HG03521 (cell line): ENCODE data around the gene EDC4.
A peak's percentile ranks its signal among the peaks of the same experiment; 100 is the strongest.
"Not testable (repeated sequence)": the region's sequence is repeated elsewhere in the genome, so short reads cannot be mapped to it uniquely, and the experiment has no call there.

Experiments
- ATAC-seq: cut with Tn5 transposase; IDR thresholded peaks from one replicate; pipeline ENCODE4 v1.9.1; 2021; ENCODE audit warnings: mild to moderate bottlenecking, moderate library complexity; ENCODE audit not compliant: unreplicated experiment

The EDC4 gene

DNA sequence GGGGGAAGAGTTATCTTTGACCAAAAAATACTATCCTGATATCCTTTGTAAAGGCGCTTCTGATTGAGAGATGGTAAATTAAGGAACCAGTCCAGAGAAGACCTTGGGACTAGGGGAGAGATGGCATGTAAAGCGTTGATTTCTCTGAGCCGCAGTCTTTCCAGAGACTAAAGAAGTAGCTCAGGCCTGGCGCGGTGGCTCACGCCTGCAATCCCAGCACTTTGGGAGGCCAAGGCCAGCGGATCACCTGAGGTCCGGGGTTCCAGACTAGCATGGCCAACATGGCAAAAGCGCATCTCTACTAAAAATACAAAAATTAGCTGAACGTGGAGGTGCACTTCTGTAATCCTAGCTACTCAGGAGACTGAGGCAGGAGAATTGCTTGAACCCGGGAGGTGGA is 24.7 kb upstream of the EDC4 start:
- ATAC-seq: no peak

DNA sequence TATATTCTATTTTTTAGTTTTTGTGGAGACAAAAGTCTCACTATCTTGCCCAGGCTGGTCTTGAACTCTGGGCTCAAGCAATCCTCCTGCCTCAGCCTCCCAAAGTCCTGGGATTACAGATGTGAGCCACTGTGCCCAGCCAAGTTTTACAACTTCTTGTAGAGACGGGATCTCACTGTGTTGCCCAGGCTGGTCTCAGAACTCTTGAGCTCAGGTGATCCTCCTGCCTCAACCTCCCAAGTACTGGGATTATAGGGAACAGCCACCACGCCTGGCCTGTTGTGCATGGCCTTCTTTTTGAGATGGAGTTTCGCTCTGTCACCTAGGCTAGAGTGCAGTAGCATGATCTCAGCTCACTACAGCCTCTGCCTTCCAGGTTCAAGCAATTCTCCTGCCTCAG is 19.2 kb upstream of the EDC4 start:
- no peak for ATAC-seq

DNA sequence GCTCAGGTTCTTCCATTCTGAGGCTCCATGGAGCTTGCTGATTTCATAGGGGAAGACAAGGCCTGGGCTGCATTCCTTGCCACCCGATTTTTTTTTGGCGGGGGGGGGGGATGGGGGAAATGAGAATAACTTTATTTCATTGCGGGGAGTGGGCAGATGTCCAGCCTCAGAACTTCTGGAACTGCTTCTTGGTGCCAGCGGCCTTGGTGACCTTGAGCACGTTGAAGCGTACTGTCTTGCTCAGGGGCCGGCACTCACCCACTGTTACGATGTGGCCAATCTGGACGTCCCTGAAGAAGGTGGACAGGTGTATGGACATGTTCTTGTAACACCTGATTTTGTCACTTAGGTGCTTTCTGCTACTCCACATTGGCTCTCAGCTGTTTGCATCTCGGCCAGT is 17.1 kb upstream of the EDC4 start:
- ATAC-seq: no peak

DNA sequence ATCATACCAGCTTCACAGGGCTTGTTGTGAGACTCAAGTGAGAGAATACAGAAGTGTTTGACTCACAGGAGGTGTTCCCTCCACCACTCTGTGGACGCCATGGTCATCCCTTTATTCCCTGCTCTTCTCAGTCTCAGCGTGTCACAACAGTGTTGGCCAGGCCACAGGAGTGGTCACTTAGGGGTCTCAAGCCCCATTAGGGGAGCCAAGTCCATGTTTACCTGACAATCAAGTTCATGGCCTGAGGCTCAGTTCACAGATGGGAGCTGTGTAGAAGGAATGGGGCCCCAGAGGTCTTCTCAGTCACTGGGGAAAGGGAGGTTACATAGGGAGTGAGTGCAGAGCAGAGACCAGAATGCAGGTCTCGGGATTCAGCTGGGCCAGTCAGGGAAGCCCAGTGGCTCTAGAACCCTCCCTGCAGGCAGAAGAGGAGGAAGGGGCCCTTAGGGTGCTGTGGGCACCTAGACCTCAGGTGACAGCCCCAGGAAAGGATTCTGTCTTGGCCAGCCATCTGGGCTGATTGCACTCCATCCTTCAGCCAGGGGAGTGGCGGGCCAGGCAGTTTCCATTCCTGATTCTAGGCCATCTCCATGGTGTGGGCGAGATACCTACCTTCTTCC is 15.8 kb upstream of the EDC4 start:
- no peak for ATAC-seq

DNA sequence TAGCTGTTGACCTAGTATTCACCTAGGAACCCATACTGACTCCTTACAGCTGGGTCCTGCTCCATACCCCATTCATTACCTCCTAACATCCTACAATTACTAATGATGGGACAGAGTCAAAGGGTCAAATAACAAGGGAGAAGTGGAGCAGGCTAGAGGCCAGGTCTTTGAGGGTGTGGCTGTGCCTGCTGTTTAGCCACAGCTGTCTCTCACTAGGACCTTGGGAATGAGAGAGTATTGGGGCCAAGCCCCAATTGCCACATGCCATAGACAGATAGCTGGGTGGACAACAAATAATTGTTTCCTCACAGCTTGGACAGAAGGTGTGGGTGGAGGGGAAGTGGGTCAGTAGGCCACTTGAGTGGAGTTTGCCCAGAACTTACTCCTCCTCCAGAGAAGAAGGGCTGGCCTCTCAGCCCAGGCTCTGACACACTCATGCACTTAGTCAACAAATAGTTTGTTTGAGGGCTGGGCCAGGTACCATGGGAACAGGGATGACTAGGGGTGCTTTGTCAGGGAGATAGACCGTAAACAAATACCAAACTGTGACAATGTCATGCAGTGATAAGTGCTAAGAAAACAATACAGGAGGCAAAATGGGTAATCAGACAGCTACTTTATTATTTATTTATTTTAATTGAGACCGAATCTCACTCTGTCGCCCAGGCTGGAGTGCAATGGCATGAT is 15.2 kb upstream of the EDC4 start:
- ATAC-seq: no peak

DNA sequence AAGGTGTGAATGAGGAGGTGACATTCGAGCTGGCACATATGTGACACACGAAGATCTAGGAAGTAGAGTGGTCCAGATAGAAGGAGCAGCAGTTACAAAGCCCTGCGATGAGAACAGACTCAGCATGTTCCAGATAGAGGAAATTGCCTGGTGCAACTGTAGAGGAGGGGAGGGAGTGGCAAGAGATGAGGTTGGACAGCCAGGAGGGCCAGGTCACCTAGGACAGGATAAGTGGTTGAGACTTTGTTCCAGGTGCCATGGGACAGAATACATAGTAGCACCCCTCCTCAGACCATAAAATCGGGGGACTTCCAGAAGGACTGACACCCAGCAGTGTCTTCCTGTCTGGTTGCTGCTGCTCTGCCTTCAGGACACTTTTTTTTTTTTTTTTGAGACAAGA is 14.4 kb upstream of the EDC4 start:
- no peak for ATAC-seq

DNA sequence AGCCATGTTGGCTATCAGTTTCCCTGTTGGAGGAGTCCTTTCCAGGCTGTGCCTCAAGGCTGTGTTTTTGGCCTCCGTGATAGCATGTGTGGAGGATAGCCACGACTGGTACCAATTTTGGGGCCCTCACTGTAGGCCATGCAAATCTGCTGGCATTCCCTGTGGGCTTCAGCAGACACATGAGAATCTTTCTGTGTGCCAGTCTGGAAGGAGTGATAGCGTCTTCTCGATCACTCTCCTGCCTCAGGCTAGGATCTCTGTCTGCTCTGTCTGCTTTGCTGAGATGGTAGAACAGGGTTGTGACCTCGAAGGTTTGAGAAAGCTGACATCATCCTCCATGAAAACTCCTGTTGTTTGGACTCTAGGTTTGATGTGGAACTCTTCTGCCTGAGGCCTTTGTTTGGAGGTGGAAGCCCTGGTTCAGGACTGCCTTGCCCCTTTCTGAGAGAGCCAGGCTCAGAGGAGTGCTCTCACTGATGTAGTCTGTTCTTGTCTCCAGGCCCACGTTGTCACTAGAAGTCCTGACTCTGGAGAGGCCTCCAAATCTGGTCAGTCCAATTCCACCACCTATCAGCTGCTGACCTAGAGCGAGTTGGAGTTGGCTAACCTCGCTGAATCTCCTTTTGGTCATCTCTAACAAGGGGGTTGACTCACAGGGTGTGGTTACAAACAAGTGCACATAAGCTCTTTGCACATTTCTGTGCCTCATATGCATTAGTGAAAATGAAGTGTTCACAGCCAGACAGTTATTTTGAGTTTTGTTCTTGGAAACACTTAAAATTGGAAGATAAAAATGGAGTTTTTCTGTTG is 12.1 kb upstream of the EDC4 start:
- no peak for ATAC-seq

DNA sequence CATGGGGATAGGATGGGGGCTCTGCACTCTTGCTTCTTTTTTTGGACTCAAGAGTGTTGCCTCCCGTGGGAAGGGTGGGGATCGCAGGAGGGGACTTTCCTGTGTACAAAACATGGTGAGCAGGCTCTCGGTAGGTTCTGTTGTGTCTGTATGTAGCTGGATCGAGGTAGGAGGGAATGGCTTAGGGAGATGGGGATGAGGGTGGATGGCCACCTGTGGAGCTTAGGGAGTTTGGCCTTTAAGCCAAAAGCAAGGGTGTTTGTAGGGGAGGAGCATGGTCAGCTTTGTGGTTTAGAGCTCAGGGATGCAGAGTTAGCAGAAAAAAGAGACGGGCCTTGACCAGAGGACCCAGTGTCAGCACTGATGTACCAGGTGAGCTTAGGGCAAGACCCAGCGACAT is 11.0 kb upstream of the EDC4 start:
- ATAC-seq: no peak

DNA sequence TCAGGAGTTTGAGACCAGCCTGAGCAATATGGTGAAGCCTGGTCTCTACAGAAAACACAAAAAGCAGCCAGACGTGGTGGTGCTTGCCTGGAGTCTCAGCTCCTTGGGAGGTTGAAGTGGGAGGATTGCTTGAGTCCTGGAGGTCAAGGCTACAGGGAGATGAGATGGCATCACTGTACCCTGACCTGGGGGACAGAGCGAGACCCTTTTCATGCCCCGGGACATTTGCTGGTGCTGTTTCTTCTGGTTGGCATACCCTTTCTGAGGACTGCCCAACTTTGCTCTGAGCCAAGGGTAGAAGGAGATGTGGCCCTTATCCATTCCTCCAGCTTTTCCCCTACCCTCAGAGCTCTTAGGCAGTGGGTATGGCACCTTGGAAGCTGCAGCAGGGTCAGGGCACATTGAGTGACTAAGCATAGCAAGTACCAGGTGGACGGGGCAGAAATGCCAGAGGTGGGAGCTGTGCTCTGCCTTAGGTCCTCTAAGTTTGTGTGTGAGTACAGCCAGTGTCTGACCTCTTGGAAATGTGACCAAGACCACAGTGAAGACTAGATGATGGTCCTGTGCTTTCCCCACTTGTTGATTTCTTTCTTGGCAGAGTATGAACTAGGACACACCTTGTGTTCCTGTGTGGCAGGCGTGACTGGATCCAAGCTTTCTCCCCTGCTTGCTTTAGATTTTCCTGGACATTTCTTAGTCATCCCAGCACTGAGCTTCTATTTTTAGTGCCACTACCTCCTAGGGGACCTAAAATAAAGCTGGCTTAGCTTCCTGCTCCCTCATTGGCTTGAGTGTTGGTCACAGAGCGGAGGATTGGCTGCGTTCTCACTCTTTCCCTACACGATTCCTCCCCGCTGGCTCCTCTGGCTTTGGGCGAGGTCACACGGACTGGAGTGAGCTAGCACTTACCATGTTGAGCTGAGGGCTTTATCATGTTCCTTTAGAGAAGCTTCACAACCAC is 9.9 kb upstream of the EDC4 start:
- no peak for ATAC-seq

DNA sequence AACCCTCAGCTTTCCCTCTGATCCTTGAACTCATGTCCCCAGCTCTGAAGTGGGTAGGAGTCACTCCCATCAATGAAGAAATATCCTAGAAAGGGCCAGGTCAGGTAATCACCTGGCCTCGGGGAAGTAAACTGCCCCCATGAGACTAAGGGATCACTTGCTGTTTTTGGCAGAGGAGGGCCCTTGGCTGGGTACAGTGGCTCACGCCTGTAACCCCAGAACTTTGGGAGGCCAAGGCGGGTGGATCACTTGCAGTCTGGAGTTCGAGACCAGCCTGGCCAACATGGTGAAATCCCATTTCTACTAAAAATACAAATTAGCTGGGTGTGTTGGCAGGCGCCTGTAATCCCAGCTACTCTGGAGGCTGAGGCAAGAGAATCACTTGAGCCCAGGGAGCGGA is 8.8 kb upstream of the EDC4 start:
- ATAC-seq: not testable (repeated sequence)

DNA sequence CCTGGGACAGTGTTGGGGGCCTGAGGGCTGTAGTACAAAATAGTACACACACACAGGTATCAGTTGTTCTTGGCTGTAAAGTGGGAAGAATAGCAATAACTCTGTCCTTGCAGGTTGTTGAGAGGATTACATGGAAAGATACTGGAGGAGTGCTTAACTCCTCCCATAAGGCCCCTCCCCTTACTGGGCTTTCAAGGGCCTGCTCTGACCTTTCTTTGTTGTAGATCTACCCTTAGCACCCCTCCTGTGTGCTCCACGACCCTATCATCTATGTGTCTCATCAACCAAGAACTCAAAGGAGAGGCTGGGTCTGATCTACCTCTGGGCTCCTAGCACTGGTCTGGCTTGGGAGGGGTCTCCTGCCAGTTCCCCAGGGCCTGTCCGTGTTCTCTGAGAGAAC is 8.3 kb upstream of the EDC4 start:
- ATAC-seq: no peak

DNA sequence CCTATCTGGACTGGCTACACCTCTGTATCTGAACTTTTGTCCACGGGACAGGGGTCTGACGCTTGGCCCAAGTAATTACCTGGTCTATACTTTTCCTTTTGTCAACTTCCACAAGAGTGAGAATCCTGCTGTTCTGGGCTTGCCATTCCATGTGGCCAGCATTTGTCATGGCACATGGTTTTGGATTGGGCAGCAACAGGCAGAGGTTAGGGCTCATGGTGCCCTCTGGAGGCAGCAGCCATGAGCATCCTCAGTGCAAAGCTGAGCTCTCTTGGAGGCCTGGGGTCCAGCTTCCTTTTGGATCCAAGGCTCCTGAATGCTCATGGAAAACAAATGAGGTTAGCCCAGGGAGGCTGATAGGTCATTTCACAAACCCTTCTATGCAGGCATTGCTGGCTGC is 7.5 kb upstream of the EDC4 start:
- ATAC-seq: no peak

DNA sequence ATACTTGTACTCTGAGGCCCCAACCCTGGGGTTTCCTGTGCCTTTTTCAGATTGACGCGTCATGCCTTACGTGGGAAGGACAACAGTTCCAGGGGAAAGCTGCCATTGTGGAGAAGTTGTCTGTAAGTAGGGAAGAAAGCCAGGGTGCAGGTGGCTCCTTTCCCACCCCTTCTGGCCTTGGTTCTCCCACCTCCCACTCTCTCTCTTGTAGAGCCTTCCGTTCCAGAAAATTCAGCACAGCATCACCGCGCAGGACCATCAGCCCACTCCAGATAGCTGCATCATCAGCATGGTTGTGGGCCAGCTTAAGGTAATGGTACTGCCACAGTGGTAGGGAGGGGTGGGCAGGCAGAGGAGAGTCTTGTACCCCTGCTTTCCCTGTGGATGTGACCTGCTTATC is 4.6 kb upstream of the EDC4 start:
- no peak for ATAC-seq

DNA sequence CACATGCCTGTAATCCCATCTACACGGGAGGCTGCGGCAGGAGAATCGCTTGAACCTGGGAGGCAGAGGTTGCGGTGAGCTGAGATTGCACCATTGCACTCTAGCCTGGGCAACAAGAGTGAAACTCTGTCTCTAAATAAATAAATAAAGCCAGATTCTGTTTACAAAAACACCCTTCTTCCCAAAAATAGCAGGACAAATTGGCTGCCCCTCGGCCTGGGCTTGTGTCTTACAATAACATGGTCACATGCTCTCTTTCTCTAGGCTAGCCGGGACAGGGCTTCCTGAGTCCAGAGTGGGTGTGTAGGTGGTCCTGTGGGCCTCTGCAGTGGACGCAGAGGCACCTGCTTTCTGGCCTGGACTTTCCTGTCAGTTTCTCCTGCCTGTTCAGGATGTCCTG is 3.2 kb upstream of the EDC4 start:
- ATAC-seq: no peak

DNA sequence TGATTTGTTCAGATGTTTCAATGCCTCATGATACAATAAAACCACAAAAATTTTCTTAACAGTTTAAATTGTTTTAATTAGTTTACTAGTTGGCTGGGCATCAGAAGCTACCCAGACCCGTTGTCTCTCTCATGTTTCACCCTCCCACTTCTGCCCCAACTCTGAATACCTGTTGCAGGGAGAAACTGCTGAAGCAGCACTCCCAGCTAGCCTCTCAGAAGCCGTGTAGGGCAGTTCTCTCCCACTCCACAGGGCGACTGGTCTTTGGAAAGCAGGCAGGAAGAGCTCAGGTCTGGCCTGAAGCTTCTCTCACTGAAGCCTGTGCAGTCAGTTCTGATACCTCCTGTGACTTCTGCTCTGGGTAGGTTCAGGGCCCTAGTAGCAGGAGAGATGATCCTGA is 1.6 kb upstream of the EDC4 start:
- ATAC-seq: no peak

DNA sequence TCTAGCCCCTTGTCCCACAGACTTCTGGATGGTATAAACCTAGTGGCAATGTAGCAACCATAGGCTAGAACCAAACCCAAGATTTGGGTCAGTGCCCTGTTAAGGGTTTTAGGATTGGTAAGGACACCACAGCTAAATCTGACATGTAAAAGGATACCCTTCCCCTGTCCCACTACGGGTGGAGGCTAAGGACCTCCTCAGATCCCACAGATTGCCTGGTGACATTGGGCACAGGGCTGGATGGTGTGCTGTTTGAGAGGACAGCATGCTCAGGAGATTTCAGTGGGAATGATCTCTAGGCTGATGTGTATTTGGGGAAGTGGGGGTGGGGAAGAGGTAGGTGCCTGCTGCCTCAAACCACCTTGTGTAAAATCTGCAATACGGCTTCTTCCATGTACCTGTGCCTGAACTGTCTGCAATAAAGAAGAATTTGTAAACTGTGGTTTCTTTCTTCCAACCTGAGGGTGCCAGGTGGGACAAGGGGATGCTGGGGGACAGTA is 671 bp upstream of the EDC4 start:
- no peak for ATAC-seq

DNA sequence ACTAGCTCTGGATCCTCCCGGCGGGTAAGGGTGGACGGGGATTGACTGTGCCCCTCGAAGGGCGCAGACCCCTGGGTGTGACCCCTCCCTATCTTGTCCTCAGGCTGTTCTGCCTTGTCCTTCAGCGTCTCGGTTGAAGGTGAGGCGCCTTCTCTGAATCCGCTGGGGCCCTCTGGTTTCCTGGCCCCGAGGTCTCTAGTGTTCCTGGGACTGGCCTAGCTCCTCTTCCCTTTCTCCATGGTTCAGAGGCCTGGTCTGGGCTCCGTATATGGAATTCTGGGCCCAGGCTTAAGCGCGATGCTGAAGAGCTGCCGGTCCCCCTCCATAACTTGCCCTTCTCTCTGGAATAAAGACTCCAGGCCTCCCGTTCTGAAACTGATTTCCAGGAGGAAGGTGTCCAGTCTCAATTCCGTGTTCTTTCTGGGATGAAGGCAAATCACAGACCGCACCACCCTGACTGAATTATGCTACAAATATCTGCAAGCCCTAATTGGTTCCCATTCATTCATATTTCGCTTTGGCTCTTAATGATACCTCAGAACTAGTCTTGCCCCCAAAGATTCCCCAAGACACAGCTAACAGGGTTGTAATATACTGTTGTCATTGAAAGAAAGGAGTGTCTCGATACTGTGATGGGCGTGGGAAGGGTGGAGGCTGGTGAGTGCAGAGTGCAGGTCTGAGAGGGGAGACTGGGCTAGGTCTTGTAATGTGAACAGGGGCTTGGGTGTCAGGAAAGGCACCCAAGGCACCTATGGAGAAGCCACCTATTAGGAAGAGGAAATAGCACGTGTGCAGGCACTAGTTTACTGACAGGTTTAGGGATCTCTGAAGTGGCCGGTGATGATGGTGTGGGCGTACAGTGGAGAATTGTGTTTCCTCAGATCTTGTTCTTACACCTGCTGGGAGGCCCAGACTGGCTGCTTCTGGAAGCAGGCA is 851 bp downstream of the EDC4 start:
- peak; percentile 19 for ATAC-seq

DNA sequence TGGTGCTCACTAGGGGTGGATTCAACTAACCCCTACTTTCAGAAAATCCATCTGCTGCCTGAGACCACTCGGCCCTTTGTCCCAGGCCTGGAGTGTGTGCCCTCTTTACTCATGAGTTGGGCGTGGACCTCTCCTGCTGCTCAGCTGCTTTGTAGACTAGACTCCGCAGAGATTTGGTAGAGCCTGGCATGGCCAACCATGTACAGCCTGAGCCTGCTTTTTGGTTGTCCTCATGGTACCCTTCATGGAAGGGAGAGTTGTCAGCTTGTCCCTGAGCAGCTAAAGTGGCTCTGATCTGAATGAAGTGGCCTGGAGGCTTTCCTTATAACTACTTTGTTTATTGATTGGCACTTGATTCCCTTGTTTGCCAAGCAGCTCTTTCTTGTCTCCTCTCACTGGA is 1.5 kb downstream of the EDC4 start:
- ATAC-seq: no peak

DNA sequence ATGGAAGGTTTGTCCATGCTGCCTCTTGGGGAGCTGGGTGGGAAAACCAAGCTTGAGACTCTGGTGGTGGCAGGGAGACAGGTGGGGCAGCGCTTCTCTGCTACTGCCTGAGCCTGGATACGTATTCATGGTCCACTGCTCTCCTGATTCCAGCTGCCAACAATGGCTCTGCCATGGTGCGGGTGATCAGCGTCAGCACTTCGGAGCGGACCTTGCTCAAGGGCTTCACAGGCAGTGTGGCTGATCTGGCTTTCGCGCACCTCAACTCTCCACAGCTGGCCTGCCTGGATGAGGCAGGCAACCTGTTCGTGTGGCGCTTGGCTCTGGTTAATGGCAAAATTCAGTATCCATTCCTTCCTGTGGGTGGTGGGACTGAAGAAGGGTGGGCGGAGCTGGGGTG is 4.2 kb downstream of the EDC4 start:
- no peak for ATAC-seq

DNA sequence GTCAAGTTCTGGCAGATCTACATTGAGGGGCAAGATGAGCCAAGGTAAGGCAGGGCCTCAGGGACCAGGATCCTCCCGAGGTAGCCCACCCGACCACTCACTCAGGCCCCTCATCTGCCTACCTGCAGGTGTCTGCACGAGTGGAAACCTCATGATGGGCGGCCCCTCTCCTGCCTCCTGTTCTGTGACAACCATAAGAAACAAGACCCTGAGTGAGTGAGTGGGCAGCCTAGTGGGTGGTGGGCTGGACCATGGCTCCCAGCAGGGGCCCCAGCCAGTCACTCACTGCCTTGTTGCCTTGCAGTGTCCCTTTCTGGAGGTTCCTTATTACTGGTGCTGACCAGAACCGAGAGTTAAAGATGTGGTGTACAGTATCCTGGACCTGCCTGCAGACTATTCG is 5.4 kb downstream of the EDC4 start:
- no peak for ATAC-seq
